HL-60/S4 treated with retinoic acid at 250 ng/mL for 4 days and 3 days (cell line): ENCODE results near the gene ADAT3.

Source experiments
- in situ Hi-C: fragments of 300-500 bp; cut with MboI; formaldehyde crosslinking; loops from 2 replicates; pipeline ENCODE4 v1.7.0; 2022; ENCODE audit warnings: low sequenced_read_pairs

ADAT3 gene

GRCh38 chr19:1912760-1913505 lies 7.7 kb downstream of the ADAT3 start:
- in situ Hi-C loops, result no loop called here

GRCh38 chr19:1913781-1914577 lies 8.8 kb downstream of the ADAT3 start:
- in situ Hi-C loops, result no loop called here

- in situ Hi-C loops, result no loop called here
Measured at GRCh38 chr19:1914826-1915341, 9.7 kb downstream of the ADAT3 start.

- in situ Hi-C loops, result no loop called here
Measured at GRCh38 chr19:1917146-1917545, 11.9 kb downstream of the ADAT3 start.

- in situ Hi-C loops, result no loop called here
Measured at GRCh38 chr19:1917926-1918325, 12.7 kb downstream of the ADAT3 start.

GRCh38 chr19:1918975-1919374 lies 13.8 kb downstream of the ADAT3 start:
- in situ Hi-C loops, result no loop called here

- in situ Hi-C loops, result no loop called here
Measured at GRCh38 chr19:1920644-1921043, 15.4 kb downstream of the ADAT3 start.

GRCh38 chr19:1921326-1921725 lies 16.1 kb downstream of the ADAT3 start:
- in situ Hi-C loops, result no loop called here

- in situ Hi-C loops, result no loop called here
Measured at GRCh38 chr19:1921825-1922224, 16.6 kb downstream of the ADAT3 start.

GRCh38 chr19:1922803-1923202 lies 17.6 kb downstream of the ADAT3 start:
- in situ Hi-C loops, result no loop called here

- in situ Hi-C loops, result no loop called here
Measured at GRCh38 chr19:1923319-1923718, 18.1 kb downstream of the ADAT3 start.

GRCh38 chr19:1924320-1924961 lies 19.2 kb downstream of the ADAT3 start:
- in situ Hi-C loops, result no loop called here

GRCh38 chr19:1925544-1925943 lies 20.3 kb downstream of the ADAT3 start:
- in situ Hi-C loops, result no loop called here

- in situ Hi-C loops, result no loop called here
Measured at GRCh38 chr19:1929021-1929742, 24.0 kb downstream of the ADAT3 start.

- in situ Hi-C loops, result no loop called here
Measured at GRCh38 chr19:1931445-1931844, 26.2 kb downstream of the ADAT3 start.

- in situ Hi-C loops, result no loop called here
Measured at GRCh38 chr19:1932395-1932794, 27.2 kb downstream of the ADAT3 start.

GRCh38 chr19:1933244-1933643 lies 28.0 kb downstream of the ADAT3 start:
- in situ Hi-C loops, result no loop called here

- in situ Hi-C loops, result no loop called here
Measured at GRCh38 chr19:1933942-1934341, 28.7 kb downstream of the ADAT3 start.

GRCh38 chr19:1935484-1936208 lies 30.4 kb downstream of the ADAT3 start:
- in situ Hi-C loops, result no loop called here

- in situ Hi-C loops, result no loop called here
Measured at GRCh38 chr19:1936430-1936829, 31.2 kb downstream of the ADAT3 start.
